Measurements from ENCODE around the gene ARL14EPL.

DNA sequence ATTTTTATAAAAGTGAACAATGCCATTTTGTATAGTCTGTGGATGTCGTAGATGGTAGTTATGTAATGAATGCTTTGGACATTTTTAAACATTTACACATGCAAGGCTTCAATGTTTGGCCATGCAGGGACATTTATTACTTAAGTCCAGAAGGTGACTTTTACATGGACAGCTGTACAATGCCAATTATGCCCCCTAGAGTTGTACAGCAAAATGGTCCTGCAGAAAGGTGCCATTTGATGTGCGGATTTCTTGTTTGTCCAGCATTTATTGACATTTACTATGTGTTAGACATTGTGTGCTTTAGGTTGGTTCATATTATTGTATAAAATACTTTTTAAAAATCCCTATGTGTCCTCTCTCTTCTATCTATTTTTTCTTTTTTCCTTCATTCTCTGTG lies 30.1 kb downstream of the ARL14EPL start:
- TF ChIP-seq, protein P1, sequence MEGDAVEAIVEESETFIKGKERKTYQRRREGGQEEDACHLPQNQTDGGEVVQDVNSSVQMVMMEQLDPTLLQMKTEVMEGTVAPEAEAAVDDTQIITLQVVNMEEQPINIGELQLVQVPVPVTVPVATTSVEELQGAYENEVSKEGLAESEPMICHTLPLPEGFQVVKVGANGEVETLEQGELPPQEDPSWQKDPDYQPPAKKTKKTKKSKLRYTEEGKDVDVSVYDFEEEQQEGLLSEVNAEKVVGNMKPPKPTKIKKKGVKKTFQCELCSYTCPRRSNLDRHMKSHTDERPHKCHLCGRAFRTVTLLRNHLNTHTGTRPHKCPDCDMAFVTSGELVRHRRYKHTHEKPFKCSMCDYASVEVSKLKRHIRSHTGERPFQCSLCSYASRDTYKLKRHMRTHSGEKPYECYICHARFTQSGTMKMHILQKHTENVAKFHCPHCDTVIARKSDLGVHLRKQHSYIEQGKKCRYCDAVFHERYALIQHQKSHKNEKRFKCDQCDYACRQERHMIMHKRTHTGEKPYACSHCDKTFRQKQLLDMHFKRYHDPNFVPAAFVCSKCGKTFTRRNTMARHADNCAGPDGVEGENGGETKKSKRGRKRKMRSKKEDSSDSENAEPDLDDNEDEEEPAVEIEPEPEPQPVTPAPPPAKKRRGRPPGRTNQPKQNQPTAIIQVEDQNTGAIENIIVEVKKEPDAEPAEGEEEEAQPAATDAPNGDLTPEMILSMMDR (IDR thresholded peaks at IDR 0.05; ENCODE audit: low read depth, low read length, poor library complexity, severe bottlenecking) = peak; percentile 21
- no peak for TF ChIP-seq EZH2phosphoT487 (IDR thresholded peaks at IDR 0.05; ENCODE audit: borderline replicate concordance, low read length)

Measured in DOHH2 (cell line).